NCI-H226 (cell line): ENCODE measurements around the gene ADAMTS8.
A peak's percentile ranks its signal among the peaks of the same experiment; 100 is the strongest.

ENCODE experiments used
- DNase-seq: peaks from one replicate; pipeline ENCODE4 v3.0.0-alpha.2; 2015

ADAMTS8 gene

DNA sequence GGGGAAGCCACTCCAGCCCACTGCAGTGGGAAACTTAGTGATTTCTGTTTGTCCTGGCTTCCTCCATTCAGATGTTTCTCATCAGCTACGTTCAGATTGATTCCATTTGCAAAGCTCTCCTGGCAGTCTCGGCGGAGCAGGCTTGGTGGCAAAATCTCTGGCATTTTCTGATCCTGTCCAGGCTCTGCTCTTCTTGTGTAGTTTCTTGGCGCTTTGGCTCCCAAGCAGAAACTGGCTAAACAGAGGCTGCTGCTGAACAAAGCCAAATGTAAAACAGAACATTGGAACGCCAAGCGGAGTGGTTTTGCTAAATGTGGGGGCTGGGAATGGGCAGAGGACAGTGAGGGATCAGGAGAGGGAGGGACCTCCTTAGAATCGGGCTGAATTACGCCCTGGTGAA lies 36.7 kb downstream of the ADAMTS8 start:
- DNase-seq, result no peak

DNA sequence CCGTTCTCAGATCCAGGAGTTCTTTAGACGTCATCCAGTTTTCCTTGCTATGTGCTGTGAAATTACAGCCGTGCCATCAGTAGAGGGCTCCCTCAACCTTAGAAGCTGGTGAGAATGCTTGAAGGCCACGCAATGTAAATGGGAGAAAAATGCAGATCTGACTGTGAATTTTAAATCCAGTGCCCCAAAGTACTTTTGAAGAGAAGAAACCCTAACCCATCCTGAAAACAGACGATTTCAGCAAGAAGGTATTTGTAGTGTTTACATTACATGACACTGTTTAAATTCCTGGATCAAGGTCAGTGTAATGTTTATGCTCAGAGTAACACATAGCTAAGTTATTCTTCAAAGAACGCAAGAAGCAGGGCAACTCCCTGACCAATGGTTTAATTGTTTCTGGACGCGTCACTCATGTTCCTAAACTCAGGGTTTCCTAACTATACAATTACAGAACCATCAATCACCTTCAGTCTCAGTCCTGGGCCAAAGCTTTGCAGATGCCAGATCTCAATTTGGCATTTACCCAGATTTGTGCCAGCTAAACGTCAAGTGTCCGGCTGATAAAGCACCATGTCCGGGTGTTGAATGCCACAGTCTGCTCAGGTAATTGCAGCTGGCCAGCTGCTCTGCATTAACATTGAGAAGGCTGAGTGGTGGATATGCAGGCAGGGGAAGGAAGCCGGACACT lies 38.2 kb downstream of the ADAMTS8 start:
- peak; percentile 60 for DNase-seq

DNA sequence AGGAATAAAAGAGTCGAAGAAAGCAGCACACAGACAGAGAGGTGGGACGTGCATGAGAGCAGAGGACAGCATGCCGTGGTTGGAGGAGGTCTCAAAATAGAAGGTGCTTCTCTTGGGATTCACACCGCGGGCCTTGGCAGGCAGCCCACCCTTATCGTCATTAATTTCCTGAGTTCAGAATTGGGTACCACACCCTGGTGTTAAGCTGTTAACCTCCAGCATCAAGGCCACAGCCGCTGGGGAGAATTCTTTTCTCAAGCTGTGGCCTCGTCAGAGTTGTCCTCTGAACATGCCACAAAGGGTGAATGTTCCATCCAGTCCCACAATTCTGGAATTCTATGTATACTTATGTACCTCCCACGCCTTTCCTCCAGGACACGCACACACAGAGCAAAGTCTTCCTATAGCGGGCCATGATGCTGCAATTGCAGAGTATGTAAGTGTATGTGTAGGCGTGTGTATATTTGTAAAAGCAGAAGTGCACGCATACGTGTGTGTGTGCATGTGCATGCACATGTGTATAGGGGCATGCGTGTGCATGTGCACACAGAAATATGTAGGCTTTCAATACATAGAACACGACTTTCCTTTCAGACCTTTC lies 39.0 kb downstream of the ADAMTS8 start:
- no peak for DNase-seq

DNA sequence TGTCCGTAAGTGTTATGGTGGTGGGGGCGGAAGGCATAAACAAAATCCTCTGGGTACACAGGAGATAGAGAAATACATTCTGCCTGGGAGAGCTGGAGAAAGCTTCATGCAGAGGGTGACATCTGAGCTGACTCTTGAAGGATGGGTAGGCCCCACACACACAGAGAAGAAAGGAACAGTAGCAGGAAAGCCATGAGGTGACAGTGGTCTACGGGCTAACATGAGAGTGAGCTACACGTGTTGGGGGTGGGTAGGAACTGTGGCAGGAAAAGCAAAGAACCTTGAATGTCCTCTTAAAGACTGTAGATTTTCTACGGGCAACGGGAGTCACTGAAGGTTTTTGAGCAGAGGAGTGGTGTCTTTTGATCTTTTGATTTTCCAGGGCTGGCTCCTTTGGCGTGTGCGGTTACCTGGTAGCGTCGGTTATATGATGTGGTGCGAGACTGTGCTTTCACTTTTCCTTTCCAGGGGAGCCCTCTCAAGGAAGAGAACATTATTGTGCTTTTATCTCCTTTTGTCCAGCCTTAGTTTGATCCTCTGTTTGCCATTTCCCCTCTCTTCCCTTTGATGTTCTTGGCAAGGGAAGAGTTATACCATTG lies 39.7 kb downstream of the ADAMTS8 start:
- DNase-seq, result no peak

DNA sequence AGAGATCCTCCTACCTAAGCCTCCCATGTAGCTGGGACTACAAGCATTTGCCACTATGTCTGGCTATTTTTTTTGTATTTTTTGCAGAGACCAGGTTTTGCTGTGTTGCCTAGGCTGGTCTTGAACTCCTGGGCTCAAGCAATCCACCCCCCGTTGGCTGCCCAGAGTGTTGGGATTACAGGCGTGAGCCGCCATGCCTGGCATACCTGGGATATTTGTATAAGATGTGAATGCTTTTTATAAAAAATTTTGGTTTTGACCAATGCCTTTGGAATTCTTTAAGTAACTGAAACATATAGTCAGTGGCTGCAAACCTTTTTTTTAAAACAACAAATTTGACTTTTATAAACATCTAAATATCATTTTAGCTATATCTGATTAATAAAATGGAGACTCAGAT lies 42.4 kb downstream of the ADAMTS8 start:
- no peak for DNase-seq

DNA sequence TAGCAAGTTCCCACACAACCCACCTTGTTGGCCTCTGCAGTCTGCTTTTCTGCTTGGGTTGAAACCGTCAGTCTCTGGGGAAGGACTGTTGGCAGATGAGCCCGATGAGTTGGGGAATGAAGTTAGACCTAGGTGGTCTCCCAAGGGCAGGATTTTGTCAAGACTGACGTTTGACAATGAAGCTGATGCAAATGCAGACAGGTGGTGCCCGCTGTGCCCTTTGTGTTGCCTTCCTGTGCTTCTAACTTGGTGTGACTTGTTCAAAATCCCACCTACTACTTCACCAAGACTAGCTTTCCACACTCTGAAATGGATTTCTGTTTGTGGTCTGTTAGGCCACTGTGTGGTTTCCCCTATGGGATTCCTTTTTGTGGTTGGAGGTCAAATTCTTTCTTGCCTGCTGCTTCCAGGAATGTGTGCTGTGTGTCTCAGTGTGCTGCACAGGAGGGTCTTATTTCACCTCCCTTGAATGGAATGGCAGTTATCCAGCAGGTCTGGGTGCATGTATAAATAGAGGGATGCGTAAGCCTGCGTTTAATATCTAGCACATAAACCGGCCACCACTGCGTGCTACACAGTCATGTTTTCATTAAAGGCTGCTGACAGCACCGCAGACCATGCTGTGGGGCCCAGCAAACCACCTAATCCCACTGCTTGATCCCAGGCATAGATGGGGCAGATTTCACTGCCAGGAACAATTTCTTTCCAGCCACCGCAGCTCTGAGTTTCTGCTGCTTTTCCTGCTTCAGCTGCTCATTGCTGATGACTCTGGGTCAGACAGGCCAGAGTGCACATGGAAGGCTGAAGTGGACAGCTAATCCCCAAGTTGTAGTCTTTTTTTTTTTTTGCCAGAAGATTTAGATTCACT lies 44.8 kb downstream of the ADAMTS8 start:
- peak; percentile 78 for DNase-seq

DNA sequence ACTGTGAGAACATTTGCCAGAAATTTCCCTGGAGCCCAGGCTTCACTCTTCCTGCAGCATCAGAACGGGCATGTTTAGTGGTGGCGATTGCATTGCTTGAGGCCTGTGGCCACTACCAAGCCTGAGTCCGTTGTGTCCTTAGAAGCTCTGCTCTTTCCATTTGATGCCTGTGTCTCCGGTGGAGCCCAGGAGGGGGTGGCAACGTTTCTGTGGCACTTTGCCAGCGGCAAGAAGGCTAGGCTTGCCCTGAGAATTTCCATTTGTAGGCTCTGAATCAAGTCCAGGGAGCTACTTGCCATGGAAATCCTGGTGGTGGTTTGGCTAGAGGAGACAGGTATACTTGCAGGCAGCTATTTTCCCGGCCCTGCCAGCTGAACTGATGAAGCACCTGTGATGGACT lies 47.1 kb downstream of the ADAMTS8 start:
- DNase-seq, result no peak

DNA sequence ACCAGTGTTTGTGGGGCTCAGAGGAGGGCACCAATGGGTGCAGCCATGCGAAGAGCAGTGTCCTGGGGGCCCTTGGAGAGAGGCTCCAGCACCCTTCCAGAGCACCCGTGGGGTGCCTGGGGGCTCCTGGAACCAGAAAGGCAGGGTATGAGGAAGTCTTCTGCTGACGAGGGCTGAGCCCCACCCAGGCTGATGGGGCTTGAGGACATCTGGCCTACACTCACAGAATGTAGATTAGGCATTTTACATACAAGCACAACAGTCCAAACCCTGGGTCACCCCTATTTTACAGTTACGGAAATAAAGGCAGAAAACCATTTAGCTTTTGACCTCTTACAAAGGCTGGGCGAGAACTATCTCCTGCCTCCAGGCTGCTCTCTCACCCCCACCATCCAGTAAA lies 47.6 kb downstream of the ADAMTS8 start:
- DNase-seq, result no peak

DNA sequence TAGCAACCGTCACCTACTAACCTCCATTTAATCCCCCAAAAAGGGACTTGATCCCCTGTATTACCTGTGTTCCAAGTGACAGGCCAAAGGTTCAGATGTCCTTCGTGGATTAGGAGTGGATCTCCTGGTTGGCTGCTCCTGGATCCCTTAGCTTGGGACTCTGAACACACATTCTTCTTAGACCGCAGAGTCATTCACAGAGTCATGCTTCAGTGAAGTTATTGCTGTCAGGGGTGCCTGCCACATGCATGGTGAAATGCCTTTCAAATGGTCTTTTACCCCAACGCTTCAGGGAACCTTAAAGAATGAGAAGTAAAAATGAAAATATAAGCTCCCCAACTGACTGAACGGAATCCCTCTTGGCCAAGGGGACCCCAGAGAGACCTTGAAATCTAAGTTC lies 49.1 kb downstream of the ADAMTS8 start:
- no peak for DNase-seq

DNA sequence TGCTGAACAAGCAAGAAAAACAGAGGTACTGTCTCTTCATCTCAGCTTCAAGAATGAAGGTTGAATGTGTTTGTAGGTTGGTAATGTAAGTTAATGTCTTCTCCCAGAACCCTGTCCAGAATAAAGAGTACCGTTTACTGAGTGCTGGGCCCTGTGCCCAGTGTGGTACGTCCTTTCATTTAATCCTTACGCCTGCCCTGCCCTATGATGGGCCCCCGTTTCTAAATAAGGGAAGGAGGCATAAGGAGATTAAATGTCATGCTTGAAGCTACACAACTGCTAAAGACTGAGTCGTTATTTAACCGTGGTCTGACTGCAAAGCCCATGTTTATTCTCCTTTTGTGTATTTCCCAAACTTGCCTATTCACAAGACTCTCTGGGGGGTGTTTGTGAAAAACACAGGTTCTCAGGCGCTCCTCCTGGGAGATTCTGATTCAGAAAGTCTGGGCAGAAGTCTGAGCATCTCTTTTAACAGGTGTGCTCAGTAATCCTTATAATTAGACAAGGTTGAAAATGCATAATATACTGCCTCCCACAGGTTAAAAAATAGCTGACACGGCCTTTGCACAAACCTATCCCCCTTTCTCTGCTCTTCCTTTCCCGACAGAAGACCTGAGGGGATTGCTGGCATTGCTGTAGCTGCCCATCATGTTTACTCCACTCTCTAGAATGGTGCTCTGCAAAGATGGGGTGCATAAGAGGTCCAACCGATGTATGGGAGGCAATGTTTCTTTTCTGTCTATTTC lies 57.4 kb downstream of the ADAMTS8 start:
- DNase-seq, result no peak

DNA sequence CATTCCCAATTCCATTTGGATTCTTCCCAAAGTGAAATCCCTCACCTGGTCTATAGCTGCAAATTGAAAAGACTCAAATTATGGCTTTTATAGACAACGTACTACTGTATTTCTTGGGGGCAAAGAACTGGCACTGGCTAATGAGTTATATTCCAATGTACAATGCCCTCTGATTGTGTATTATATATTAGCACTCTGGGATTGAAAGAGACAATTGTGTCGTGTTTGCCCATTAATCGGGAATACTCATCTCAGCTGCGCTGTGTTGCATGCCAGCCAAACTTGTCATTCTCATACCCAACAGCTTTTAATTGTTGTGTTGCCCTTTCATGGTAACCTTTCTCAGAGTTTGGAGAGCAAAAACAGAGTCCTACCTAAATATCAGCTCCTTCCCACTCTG lies 58.7 kb downstream of the ADAMTS8 start:
- DNase-seq, result no peak

DNA sequence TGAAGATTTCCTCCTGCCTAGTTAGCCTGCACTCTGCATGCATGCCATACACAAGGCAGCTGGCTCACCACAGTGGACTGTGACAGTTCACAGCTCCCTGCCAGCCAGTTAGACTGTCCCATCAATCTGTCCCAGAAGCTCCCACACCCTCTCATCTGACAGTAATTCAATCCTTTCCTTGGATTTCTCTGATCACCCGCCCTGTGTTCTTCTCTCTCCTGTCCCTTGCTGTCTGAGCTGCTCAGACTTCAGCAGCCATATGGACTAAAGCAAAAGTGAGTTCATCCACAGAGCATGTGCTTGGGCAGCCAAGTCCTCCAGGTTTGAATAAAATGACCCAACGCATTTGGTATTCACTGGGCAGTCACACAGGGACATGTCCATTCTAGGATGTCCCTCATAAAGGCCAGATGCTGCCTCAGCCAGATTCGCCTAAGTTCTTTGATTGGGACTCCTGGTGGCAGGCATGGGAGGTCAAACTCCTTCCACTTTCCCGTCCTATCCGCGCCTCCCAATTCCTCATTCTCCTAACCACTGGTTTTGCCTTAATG lies 59.2 kb downstream of the ADAMTS8 start:
- DNase-seq, result no peak

DNA sequence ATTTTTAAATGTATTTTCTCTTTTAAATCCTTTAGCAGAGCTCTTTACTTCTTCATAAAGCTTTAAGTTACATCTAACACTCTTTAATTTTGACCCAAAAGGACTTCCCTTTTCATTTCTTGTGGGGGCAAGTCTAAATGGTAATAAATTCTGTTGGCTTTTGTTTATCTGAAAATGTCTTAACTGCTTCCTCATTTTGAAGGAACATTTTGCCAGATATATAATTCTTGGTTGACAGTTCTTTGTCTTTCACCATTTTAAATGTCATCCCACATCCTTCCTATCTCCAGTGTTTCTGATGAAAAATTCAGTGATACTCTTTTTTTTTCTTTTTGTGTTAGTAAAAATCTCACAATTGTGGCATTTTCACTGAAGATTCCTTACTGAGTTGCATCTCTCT lies 69.0 kb downstream of the ADAMTS8 start:
- no peak for DNase-seq

DNA sequence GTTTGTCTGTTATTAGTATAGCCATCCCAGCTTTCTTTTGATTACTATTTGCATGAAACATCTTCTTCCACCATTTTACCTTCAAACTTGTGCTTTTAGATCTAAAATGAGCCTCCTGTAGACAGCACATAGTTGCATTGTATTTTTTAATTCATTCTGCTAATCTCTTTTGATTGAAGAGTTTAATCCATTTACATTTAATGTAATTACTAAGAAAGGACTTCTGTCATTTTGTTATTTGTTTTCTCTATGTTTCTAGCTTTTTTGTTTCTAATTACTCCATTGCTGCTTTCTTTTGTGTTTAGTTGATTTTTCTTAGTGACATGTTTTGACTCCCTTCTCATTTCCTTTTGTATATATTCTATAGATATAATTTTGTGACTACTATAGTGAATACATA lies 70.0 kb downstream of the ADAMTS8 start:
- no peak for DNase-seq
